HCT116 (cell line): ENCODE measurements around the gene KATNAL2. TPM values are rescaled to one million over a fixed set of nuclear protein-coding genes. Genes with fewer than 3 reads are reported as not detected.

ENCODE experiments used
- ATAC-seq: fragments of 200-7000 bp; cut with Tn5 transposase; 2 replicates; pipeline ENCODE4 v1.9.1; 2020; ENCODE audit warnings: mild to moderate bottlenecking, moderate library complexity
- BruUV-seq: library from RNA; stranded (reverse); fragments of 400-500 nt; replicated peaks from 2 replicates; lab custom pipeline; 2021; lab: Mats Ljungman, UMichigan
- CTCF ChIA-PET: fragments of 300-600 bp; sonication (Branson Sonifier 250); formaldehyde crosslinking; loops from one replicate; lab custom pipeline; 2021; ENCODE audit warnings: antibody characterized with exemption; lab: Charles Lee
- POLR2A ChIA-PET: fragments of 300-600, 350-600 bp; sonication (Branson Sonifier 250); formaldehyde crosslinking; loops from one replicate; lab custom pipeline; 2021; ENCODE audit warnings: antibody characterized with exemption; lab: Charles Lee
- RAD21 ChIA-PET, 2 experiments: fragments of 300-600 bp; sonication (Branson Sonifier 250); formaldehyde crosslinking; loops; one replicate each; lab custom pipeline; 2023; ENCODE audit warnings: low total read pairs in 2 of 2; ENCODE audit not compliant: uncharacterized antibody in 2 of 2, unreplicated experiment in 2 of 2, low non-redundant PET in 1 of 2; lab: Charles Lee
- DNase-seq: peaks from one replicate; pipeline ENCODE4 v3.0.0-alpha.2; 2010; ENCODE audit warnings: low read depth, low spot score
- H2AFZ ChIP-seq: fragments of 200-600 bp; shearing (Covaris generic), sonication (generic); 2 replicates; pipeline ENCODE4 v1.6.1; 2017; ENCODE audit warnings: low read depth, mixed run types, mixed read lengths, antibody characterized with exemption, low read length; ENCODE audit not compliant: poor library complexity, severe bottlenecking
- H3K27ac ChIP-seq: 2 replicates; pipeline ENCODE4 v1.5.1; 2012; ENCODE audit warnings: low read depth, low read length
- H3K27me3 ChIP-seq: fragments of 200-600 bp; sonication (generic); 2 replicates; pipeline ENCODE4 v1.6.1; 2016; ENCODE audit warnings: mixed run types, low read length, mixed read lengths; ENCODE audit not compliant: insufficient read depth
- H3K36me3 ChIP-seq, 2 experiments: fragments of 200-500 bp in 1 of 2; fragments of 200-600 bp in 1 of 2; sonication (Bioruptor generic) in 1 of 2; sonication (generic) in 1 of 2; 2 replicates each; pipeline versions ENCODE4 v1.5.1 to v1.6.1; 2014 to 2016; ENCODE audit warnings: low read length in 2 of 2, inconsistent platforms in 1 of 2, mixed read lengths in 1 of 2, mixed run types in 1 of 2; ENCODE audit not compliant: insufficient read depth in 2 of 2, control insufficient read depth in 1 of 2
- H3K4me1 ChIP-seq, 2 experiments: fragments of 200-600 bp in 1 of 2; sonication (generic) in 1 of 2; 2 replicates each; pipeline versions ENCODE4 v1.5.1 to v1.6.1; 2012 to 2017; ENCODE audit warnings: low read length in 2 of 2, inconsistent platforms in 1 of 2, mild to moderate bottlenecking in 1 of 2, mixed read lengths in 1 of 2, mixed run types in 1 of 2, moderate library complexity in 1 of 2; ENCODE audit not compliant: insufficient read depth in 2 of 2, control insufficient read depth in 1 of 2
- H3K4me2 ChIP-seq: fragments of 200-600 bp; sonication (generic); 2 replicates; pipeline ENCODE4 v1.6.1; 2017; ENCODE audit warnings: mixed run types, low read length, mixed read lengths
- H3K4me3 ChIP-seq, 2 experiments: fragments of 200-600 bp in 1 of 2; sonication (generic) in 1 of 2; replicated peaks in 1 of 2; 2 replicates each; pipeline ENCODE4 v1.5.1; 2011 to 2016; ENCODE audit warnings: low read length in 2 of 2, control low read depth in 1 of 2, low read depth in 1 of 2, mild to moderate bottlenecking in 1 of 2, mixed read lengths in 1 of 2, mixed run types in 1 of 2
- H3K79me2 ChIP-seq: fragments of 200-600 bp; sonication (generic); 2 replicates; pipeline ENCODE4 v1.6.1; 2017; ENCODE audit warnings: mild to moderate bottlenecking, mixed run types, low read length, moderate library complexity, mixed read lengths; ENCODE audit not compliant: insufficient read depth
- H3K9ac ChIP-seq: fragments of 200-600 bp; sonication (generic); 2 replicates; pipeline ENCODE4 v1.6.1; 2016; ENCODE audit warnings: low read length, mixed read lengths
- H3K9me2 ChIP-seq: fragments of 200-600 bp; sonication (generic), shearing (Covaris generic); 2 replicates; pipeline ENCODE4 v1.6.1; 2017; ENCODE audit warnings: mixed run types, mild to moderate bottlenecking, moderate library complexity; ENCODE audit not compliant: insufficient read depth
- H3K9me3 ChIP-seq, 2 experiments: fragments of 200-500 bp in 1 of 2; fragments of 200-600 bp in 1 of 2; sonication (Bioruptor generic) in 1 of 2; sonication (generic) in 1 of 2; 2 replicates each; pipeline ENCODE4 v1.6.1; 2014 to 2017; ENCODE audit warnings: low read length in 2 of 2, mixed read lengths in 2 of 2, inconsistent platforms in 1 of 2, low read depth in 1 of 2, mild to moderate bottlenecking in 1 of 2, mixed run types in 1 of 2, moderate library complexity in 1 of 2; ENCODE audit not compliant: control insufficient read depth in 1 of 2, insufficient read depth in 1 of 2
- H4K20me1 ChIP-seq: fragments of 200-600 bp; sonication (generic), shearing (Covaris generic); 2 replicates; pipeline ENCODE4 v1.6.1; 2017; ENCODE audit warnings: mixed run types, mild to moderate bottlenecking, moderate library complexity; ENCODE audit not compliant: insufficient read depth
- EZH2 ChIP-seq: fragments of 200-600 bp; sonication (generic); IDR thresholded peaks from 2 replicates; pipeline ENCODE4 v1.6.1; 2017; ENCODE audit warnings: antibody characterized with exemption, mixed run types
- POLR2A ChIP-seq: IDR thresholded peaks from 2 replicates; pipeline ENCODE4 v1.7.0; 2011; ENCODE audit warnings: borderline replicate concordance; ENCODE audit not compliant: insufficient read depth, insufficient read length; ENCODE audit errors: extremely low read depth
- TCF7L2 ChIP-seq: IDR thresholded peaks from 2 replicates; pipeline ENCODE4 v1.7.0; 2011; ENCODE audit warnings: borderline replicate concordance, inconsistent platforms; ENCODE audit not compliant: insufficient read depth, insufficient read length; ENCODE audit errors: extremely low read depth
- intact Hi-C: fragments of 100-400 bp; cut with micrococcal nuclease; formaldehyde crosslinking; loops from 2 replicates; pipeline ENCODE4 v1.10.0; 2022
- total RNA-seq: library from RNA; stranded (reverse); gene quantifications from one replicate; pipeline ENCODE4 v1.2.1, GENCODE V29; 2021; ENCODE audit not compliant: unreplicated experiment
- TF ChIP-seq, protein P1 (sequence below): IDR thresholded peaks from 2 replicates; pipeline ENCODE4 v1.6.1; 2012
- TF ChIP-seq, protein P2 (sequence below): IDR thresholded peaks from 2 replicates; pipeline ENCODE4 v1.6.1; 2012; ENCODE audit warnings: low read depth

KATNAL2 gene
- total RNA-seq, 1 experiment from 2014 or later = 2.0 TPM

GRCh38 chr18:47067648-47068047 lies 150.2 kb downstream of the KATNAL2 start:
- ChIA-PET RAD21 (no interaction called here), POLR2A (no interaction called here), CTCF (no interaction called here)
- H3K4me1 ChIP-seq = no peaks in the 10 kb centered on the region
- no peak overlapping the region for H3K27ac ChIP-seq
- BruUV-seq = no TSS peak
- H3K27me3 ChIP-seq = no peaks in the 10 kb centered on the region
- no peaks in the 10 kb centered on the region for H3K36me3 ChIP-seq
- no peaks in the 10 kb centered on the region for H3K9me3 ChIP-seq
- ATAC-seq = no peak
- intact Hi-C loops = no loop called here
- H4K20me1 ChIP-seq = no peaks in the 10 kb centered on the region
- H3K4me2 ChIP-seq = no peak overlapping the region
- no peaks in the 10 kb centered on the region for H3K79me2 ChIP-seq
- no peak for DNase-seq
- no peaks in the 10 kb centered on the region for H3K9me2 ChIP-seq
- no peak overlapping the region for H2AFZ ChIP-seq
- TF ChIP-seq, protein P1, sequence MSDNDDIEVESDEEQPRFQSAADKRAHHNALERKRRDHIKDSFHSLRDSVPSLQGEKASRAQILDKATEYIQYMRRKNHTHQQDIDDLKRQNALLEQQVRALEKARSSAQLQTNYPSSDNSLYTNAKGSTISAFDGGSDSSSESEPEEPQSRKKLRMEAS = no peak
- no peak for TF ChIP-seq POLR2A
- TF ChIP-seq, protein P2, sequence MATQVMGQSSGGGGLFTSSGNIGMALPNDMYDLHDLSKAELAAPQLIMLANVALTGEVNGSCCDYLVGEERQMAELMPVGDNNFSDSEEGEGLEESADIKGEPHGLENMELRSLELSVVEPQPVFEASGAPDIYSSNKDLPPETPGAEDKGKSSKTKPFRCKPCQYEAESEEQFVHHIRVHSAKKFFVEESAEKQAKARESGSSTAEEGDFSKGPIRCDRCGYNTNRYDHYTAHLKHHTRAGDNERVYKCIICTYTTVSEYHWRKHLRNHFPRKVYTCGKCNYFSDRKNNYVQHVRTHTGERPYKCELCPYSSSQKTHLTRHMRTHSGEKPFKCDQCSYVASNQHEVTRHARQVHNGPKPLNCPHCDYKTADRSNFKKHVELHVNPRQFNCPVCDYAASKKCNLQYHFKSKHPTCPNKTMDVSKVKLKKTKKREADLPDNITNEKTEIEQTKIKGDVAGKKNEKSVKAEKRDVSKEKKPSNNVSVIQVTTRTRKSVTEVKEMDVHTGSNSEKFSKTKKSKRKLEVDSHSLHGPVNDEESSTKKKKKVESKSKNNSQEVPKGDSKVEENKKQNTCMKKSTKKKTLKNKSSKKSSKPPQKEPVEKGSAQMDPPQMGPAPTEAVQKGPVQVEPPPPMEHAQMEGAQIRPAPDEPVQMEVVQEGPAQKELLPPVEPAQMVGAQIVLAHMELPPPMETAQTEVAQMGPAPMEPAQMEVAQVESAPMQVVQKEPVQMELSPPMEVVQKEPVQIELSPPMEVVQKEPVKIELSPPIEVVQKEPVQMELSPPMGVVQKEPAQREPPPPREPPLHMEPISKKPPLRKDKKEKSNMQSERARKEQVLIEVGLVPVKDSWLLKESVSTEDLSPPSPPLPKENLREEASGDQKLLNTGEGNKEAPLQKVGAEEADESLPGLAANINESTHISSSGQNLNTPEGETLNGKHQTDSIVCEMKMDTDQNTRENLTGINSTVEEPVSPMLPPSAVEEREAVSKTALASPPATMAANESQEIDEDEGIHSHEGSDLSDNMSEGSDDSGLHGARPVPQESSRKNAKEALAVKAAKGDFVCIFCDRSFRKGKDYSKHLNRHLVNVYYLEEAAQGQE = no peak
- TF ChIP-seq TCF7L2 = no peak
- TF ChIP-seq EZH2 = no peak
- no peak overlapping the region for H3K9ac ChIP-seq
- no peak overlapping the region for H3K4me3 ChIP-seq
